Retina (tissue), 1 donor: Measurements from ENCODE around the gene YY1AP1.
"Not testable (repeated sequence)": the region's sequence is repeated elsewhere in the genome, so short reads cannot be mapped to it uniquely, and the experiment has no call there.

Source experiments
- DNase-seq: peaks from one replicate; pipeline ENCODE4 v3.0.0-alpha.2; 2016

YY1AP1 gene

GRCh38 chr1:155688324-155689080, at the start of gene YY1AP1:
YY1AP1 (minus strand) TSS chr1:155688774; CDS start chr1:155680436, 8,338 bp downstream.
- DNase-seq, result peak; percentile 98

GRCh38 chr1:155729031-155729898, 40.7 kb upstream of the YY1AP1 start:
- DNase-seq, result peak; percentile 47

GRCh38 chr1:155725142-155725541, 36.6 kb upstream of the YY1AP1 start:
- DNase-seq, result no peak

- no peak for DNase-seq
These were observed 31.1 kb upstream of the YY1AP1 start for GRCh38 chr1:155719703-155720102.

- not testable (repeated sequence) for DNase-seq
These were observed 30.0 kb upstream of the YY1AP1 start for GRCh38 chr1:155718524-155719115.

GRCh38 chr1:155717041-155717440, 28.5 kb upstream of the YY1AP1 start:
- DNase-seq, result no peak

- no peak for DNase-seq
These were observed 27.2 kb upstream of the YY1AP1 start for GRCh38 chr1:155715777-155716176.

- not testable (repeated sequence) for DNase-seq
These were observed 26.5 kb upstream of the YY1AP1 start for GRCh38 chr1:155715056-155715455.

- no peak for DNase-seq
These were observed 24.5 kb upstream of the YY1AP1 start for GRCh38 chr1:155713075-155713474.

GRCh38 chr1:155712636-155713035, 24.1 kb upstream of the YY1AP1 start:
- DNase-seq, result not testable (repeated sequence)

- DNase-seq, result not testable (repeated sequence)
These were observed 22.9 kb upstream of the YY1AP1 start for GRCh38 chr1:155711457-155711856.

GRCh38 chr1:155709391-155709790, 20.8 kb upstream of the YY1AP1 start:
- DNase-seq, result no peak

- DNase-seq, result no peak
These were observed 17.6 kb upstream of the YY1AP1 start for GRCh38 chr1:155706139-155706538.

- DNase-seq, result not testable (repeated sequence)
These were observed 15.8 kb upstream of the YY1AP1 start for GRCh38 chr1:155704414-155704813.

- no peak for DNase-seq
These were observed 14.6 kb upstream of the YY1AP1 start for GRCh38 chr1:155703216-155703615.

- DNase-seq, result not testable (repeated sequence)
These were observed 13.1 kb upstream of the YY1AP1 start for GRCh38 chr1:155701675-155702074.

- not testable (repeated sequence) for DNase-seq
These were observed 10.5 kb upstream of the YY1AP1 start for GRCh38 chr1:155699062-155699461.

GRCh38 chr1:155698382-155699038, 9.9 kb upstream of the YY1AP1 start:
- DNase-seq, result no peak

GRCh38 chr1:155697616-155698015, 9.0 kb upstream of the YY1AP1 start:
- not testable (repeated sequence) for DNase-seq

GRCh38 chr1:155697046-155697445, 8.5 kb upstream of the YY1AP1 start:
- no peak for DNase-seq

GRCh38 chr1:155696524-155696923, 8.0 kb upstream of the YY1AP1 start:
- DNase-seq, result no peak

- DNase-seq, result no peak
These were observed 7.0 kb upstream of the YY1AP1 start for GRCh38 chr1:155695608-155696007.

GRCh38 chr1:155695072-155695471, 6.5 kb upstream of the YY1AP1 start:
- no peak for DNase-seq
